Right lobe of liver (tissue), 6 donors: ENCODE results near the gene NR1I2. TPM values are rescaled to one million over a fixed set of nuclear protein-coding genes. Genes with fewer than 3 reads are reported as not detected.

Experiments used
- ATAC-seq, 4 donors: fragments of 200-7000 bp; cut with Tn5 transposase; one replicate each; pipeline ENCODE4 v1.9.1; 2020; ENCODE audit warnings: mild to moderate bottlenecking in 4 of 4, moderate library complexity in 4 of 4
- DNase-seq, 3 donors: peaks; one replicate each; pipeline ENCODE4 v3.0.0-alpha.2; 2020
- H3K27ac ChIP-seq, 3 donors: fragments of 200-600 bp; one replicate each; pipeline ENCODE4 v1.8.0; 2022
- H3K27me3 ChIP-seq, 2 donors: fragments of 200-600 bp; one replicate each; pipeline ENCODE4 v1.8.0; 2022
- H3K36me3 ChIP-seq, 4 donors: fragments of 200-600 bp; sonication (generic) in 1 of 4; one replicate each; pipeline versions ENCODE4 v1.5.1 to v1.8.0; 2017 to 2022; ENCODE audit warnings: control low read depth in 1 of 4
- H3K4me1 ChIP-seq, 4 donors: fragments of 200-600 bp; sonication (generic) in 1 of 4; one replicate each; pipeline versions ENCODE4 v1.5.1 to v1.8.0; 2017 to 2022; ENCODE audit warnings: control low read depth in 1 of 4
- H3K4me3 ChIP-seq, 3 donors: fragments of 200-600 bp; one replicate each; pipeline ENCODE4 v1.8.0; 2022
- H3K9me3 ChIP-seq, 4 donors: fragments of 200-600 bp; sonication (generic) in 1 of 4; one replicate each; pipeline versions ENCODE4 v1.5.1 to v1.8.0; 2017 to 2022; ENCODE audit warnings: control low read depth in 1 of 4
- POLR2A ChIP-seq: fragments of 450-650 bp; IDR thresholded peaks from one replicate; pipeline ENCODE4 v1.6.1; 2017; ENCODE audit warnings: antibody characterized with exemption, mild to moderate bottlenecking
- WGBS: methylation state at CpG from one replicate; pipeline ENCODE4 v1.1.6; 2018; ENCODE audit warnings: low coverage, low lambda C conversion rate; ENCODE audit not compliant: insufficient coverage; ENCODE audit errors: missing lambda C conversion rate; 5-methylcytosine and 5-hydroxymethylcytosine counted together
- intact Hi-C, 2 donors: fragments of 100-400 bp; cut with DNase I; formaldehyde crosslinking; loops; one replicate each; pipeline versions ENCODE4 v1.11.2 to v1.14.1; 2022
- total RNA-seq, 6 experiments: library from RNA; depleted of rRNA in 2 of 6; stranded (reverse); fragments of >200 nt in 2 of 6; fragmentation: NEBNext Ultra II Directional in 3 of 6; extraction: Animal tissue kit (Norgen Biotek cat#: 25700) in 3 of 6; gene quantifications; one replicate each; pipeline versions ENCODE4 v1.1.0 to v1.2.4, GENCODE V29; 2016 to 2023
- TF ChIP-seq, protein P1 (sequence below), 4 donors: fragments of 200-600 bp in 3 of 4; fragments of 450-650 bp in 1 of 4; IDR thresholded peaks; one replicate each; pipeline versions ENCODE4 v1.5.1 to v1.8.0; 2016 to 2022; ENCODE audit warnings: antibody characterized with exemption in 4 of 4, mild to moderate bottlenecking in 2 of 4
- donor health status: DM: no; HTN: yes; CAD: no.
- donor health status: DM: no; HTN: no; CAD: no.
- donor health status: DM: no; HTN: no; CAD: no.
- donor health status: DM: no; HTN: yes; CAD: no.
- donor health status: DM: no; HTN: yes; CAD: no.

NR1I2 gene
- total RNA-seq, 6 experiments from 2014 or later: 24.9 to 188 (median 91.4) TPM

DNA sequence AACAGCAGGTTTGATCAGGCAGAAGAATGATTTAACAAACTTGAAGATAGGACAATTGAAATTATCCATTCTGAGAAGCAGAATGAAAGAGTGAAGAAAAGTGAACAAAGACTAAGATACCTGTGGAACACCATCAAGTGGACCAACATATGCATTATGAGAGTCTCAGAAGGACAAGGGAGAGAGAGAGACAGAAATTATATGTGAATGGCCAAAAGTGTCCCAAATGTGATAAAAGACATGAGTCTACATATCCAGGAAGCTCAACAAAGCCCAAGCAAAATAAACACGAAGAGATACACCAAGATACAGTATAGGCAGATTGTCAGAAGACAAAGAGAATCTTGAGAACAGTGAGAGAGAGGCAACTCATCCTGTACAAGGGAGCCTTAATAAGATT is 5.6 kb upstream of the NR1I2 start:
- Histone ChIP-seq H3K36me3 (no peaks in the 10 kb centered on the region), H3K9me3 (no peaks in the 10 kb centered on the region), H3K4me1 (peaks cover 0 to 3% (median 0%) of the 10 kb centered on the region in 4 donors), H3K4me3 (no peak overlapping the region), H3K27ac (no peak overlapping the region), H3K27me3 (no peaks in the 10 kb centered on the region)
- DNase-seq: no peak
- WGBS: 62% methylated on average over 1 of the region's 1 CpG
- TF ChIP-seq POLR2A: no peak
- TF ChIP-seq, protein P1, sequence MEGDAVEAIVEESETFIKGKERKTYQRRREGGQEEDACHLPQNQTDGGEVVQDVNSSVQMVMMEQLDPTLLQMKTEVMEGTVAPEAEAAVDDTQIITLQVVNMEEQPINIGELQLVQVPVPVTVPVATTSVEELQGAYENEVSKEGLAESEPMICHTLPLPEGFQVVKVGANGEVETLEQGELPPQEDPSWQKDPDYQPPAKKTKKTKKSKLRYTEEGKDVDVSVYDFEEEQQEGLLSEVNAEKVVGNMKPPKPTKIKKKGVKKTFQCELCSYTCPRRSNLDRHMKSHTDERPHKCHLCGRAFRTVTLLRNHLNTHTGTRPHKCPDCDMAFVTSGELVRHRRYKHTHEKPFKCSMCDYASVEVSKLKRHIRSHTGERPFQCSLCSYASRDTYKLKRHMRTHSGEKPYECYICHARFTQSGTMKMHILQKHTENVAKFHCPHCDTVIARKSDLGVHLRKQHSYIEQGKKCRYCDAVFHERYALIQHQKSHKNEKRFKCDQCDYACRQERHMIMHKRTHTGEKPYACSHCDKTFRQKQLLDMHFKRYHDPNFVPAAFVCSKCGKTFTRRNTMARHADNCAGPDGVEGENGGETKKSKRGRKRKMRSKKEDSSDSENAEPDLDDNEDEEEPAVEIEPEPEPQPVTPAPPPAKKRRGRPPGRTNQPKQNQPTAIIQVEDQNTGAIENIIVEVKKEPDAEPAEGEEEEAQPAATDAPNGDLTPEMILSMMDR (IDR thresholded peaks at IDR 0.05): no peak
- intact Hi-C loops: no loop called here
- ATAC-seq: no peak

DNA sequence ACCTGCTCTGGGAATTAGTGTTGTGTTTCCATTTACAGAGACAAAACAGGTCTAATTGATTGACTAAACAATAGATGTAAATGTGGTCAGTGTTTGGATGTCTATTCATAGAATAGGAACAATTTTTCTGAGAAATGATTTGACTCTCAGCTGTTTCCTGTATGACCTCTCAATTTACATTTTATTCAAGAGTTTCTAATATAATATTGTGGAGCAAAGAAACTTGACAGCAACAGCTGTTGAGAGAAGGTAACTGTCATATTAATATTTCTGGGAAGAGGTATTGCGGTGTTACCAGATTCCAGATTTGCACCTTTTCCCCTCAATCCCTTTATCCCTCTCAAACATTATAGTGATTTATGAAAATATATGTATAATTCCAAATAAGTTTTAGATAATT is 3.7 kb upstream of the NR1I2 start:
- 94% methylated on average over 1 of the region's 1 CpG for WGBS
- H3K36me3 ChIP-seq: no peaks in the 10 kb centered on the region
- ATAC-seq: no peak
- H3K27me3 ChIP-seq: no peaks in the 10 kb centered on the region
- TF ChIP-seq, protein P1 (IDR thresholded peaks at IDR 0.05): no peak
- no peak for TF ChIP-seq POLR2A
- intact Hi-C loops: no loop called here
- DNase-seq: no peak
- no peak overlapping the region for H3K4me3 ChIP-seq
- H3K9me3 ChIP-seq: no peaks in the 10 kb centered on the region
- peaks cover 0 to 3% (median 0%) of the 10 kb centered on the region in 4 donors for H3K4me1 ChIP-seq
- H3K27ac ChIP-seq: no peak overlapping the region

DNA sequence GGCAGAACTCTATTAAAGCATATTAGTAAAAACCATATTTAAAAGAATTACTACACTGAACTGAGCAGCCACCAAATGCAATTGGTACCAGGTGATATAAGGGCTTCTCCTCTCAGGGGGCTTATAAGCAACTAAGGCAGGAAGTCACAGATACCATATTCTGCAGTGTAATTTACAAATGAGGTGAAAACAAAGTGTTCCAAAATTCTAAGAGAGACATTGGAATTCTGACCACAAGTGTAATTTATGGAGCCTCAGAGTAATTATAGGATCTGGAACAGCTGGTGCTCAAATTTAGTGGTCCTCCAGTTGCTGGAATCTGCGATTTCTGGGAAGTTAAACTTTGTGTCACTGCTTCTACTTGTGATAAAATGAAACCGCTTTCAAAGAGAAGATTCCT is 3.1 kb upstream of the NR1I2 start:
- Histone ChIP-seq H3K4me1 (peaks cover 0 to 3% (median 0%) of the 10 kb centered on the region in 4 donors), H3K27ac (no peak overlapping the region), H3K27me3 (no peaks in the 10 kb centered on the region), H3K36me3 (no peaks in the 10 kb centered on the region), H3K9me3 (no peaks in the 10 kb centered on the region), H3K4me3 (no peak overlapping the region)
- intact Hi-C loops: no loop called here
- 88% methylated on average over 2 of the region's 2 CpGs for WGBS
- ATAC-seq: no peak
- DNase-seq: no peak
- TF ChIP-seq POLR2A: no peak
- TF ChIP-seq, protein P1 (IDR thresholded peaks at IDR 0.05): no peak

DNA sequence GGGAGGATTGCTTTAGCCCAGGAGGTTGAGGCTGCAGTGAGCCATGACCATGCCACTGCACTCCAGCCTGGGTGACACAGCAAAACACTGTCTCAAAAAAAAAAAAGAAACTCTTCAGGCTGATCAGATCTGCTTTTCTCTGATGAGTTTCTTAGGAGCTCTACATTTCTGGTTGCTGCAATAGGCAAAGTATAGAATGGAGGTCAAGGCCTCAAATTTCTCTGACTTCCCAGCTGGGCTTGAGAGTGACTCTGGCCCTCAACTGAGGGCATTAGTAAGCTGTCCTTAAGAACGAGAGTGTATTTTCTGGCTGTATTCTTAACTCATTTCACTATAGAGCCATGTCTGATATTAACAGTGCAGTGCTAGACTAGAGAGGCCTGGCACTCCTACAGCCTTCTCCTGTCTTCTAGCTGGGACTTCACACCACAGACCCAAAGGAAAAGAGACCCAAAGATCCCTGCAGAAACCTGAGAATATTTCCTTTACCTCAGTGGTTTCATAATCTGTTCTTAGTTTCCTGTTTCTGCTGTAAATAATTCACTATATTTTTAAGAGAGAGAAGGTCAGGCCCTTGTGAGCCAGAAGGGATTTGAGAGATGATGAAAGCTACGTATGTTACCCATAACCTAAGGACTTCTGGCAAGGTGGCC is 2.0 kb upstream of the NR1I2 start:
- Histone ChIP-seq H3K27ac (no peak overlapping the region), H3K4me3 (no peak overlapping the region)
- WGBS: 62% methylated on average over 2 of the region's 2 CpGs

More for the DNA sequence above, 2.0 kb upstream of the NR1I2 start:
- intact Hi-C loops: no loop called here
- no peaks in the 10 kb centered on the region for H3K27me3 ChIP-seq
- DNase-seq (no peak), ATAC-seq (no peak)
- H3K9me3 ChIP-seq: no peaks in the 10 kb centered on the region
- H3K36me3 ChIP-seq: no peaks in the 10 kb centered on the region
- TF ChIP-seq, protein P1 (IDR thresholded peaks at IDR 0.05): no peak
- no peak for TF ChIP-seq POLR2A
- H3K4me1 ChIP-seq: peaks cover 0 to 3% (median 0%) of the 10 kb centered on the region in 4 donors
